ENCODE measurements around the gene ARSI. TPM values are rescaled to one million over a fixed set of nuclear protein-coding genes. Genes with fewer than 3 reads are reported as not detected.
A peak's percentile ranks its signal among the peaks of the same experiment; 100 is the strongest.

ARSI gene
- polyA plus RNA-seq, 10 donors, result 3.4 to 10.2 (median 6.1) TPM

GRCh38 chr5:150247726-150248125, 55.0 kb downstream of the ARSI start:
- no peak for DNase-seq

- DNase-seq, result peak in 1 of 3 donors; percentile 28
Observed at GRCh38 chr5:150246835-150247234, 55.9 kb downstream of the ARSI start.

GRCh38 chr5:150246429-150246828, 56.3 kb downstream of the ARSI start:
- DNase-seq, result peak in 2 of 3 donors; percentile 15 to 18

Other genes with a start within 250 kb of the ARSI start
- gene CSF1R, start 216.4 kb downstream of the ARSI start, polyA plus RNA-seq (ENCODE audit: insufficient read length in 10 of 10), result 10 to 100 TPM; 23.4 to 36.4 (median 27.8) TPM
- gene PDGFRB, start 147.1 kb downstream of the ARSI start, polyA plus RNA-seq (ENCODE audit: insufficient read length in 10 of 10), result 100 to 1,000 TPM in 9 of 10 donors, 10 to 100 TPM in 1; 89.2 to 173 (median 143) TPM
- under 1 TPM in 7 of 10 donors, not detected in 3; 0.13 to 0.63 (median 0.24) TPM for gene CDX1, start 136.1 kb downstream of the ARSI start, polyA plus RNA-seq (ENCODE audit: insufficient read length in 10 of 10)
- gene SLC6A7, start 112.8 kb downstream of the ARSI start, polyA plus RNA-seq (ENCODE audit: insufficient read length in 10 of 10), result 1 to 10 TPM in 1 of 10 donors, under 1 TPM in 9; 0.15 to 1.7 (median 0.41) TPM
- gene CAMK2A, start 13.1 kb downstream of the ARSI start, polyA plus RNA-seq (ENCODE audit: insufficient read length in 10 of 10), result 10 to 100 TPM; 32.6 to 93.3 (median 67.5) TPM
- 10 to 100 TPM; 15.8 to 24.8 (median 17.9) TPM for gene TCOF1, start 54.8 kb upstream of the ARSI start, polyA plus RNA-seq (ENCODE audit: insufficient read length in 10 of 10)
- gene CD74, start 110.0 kb upstream of the ARSI start, polyA plus RNA-seq (ENCODE audit: insufficient read length in 10 of 10), result 100 to 1,000 TPM in 1 of 10 donors, 10 to 100 TPM in 9; 47.7 to 102 (median 77.2) TPM
- 1,000 to 10,000 TPM; 2,435 to 3,051 (median 2,763) TPM for gene RPS14, start 146.8 kb upstream of the ARSI start, polyA plus RNA-seq (ENCODE audit: insufficient read length in 10 of 10)
- gene NDST1, start 205.2 kb upstream of the ARSI start, polyA plus RNA-seq (ENCODE audit: insufficient read length in 10 of 10), result 10 to 100 TPM; 42.6 to 60.1 (median 49.6) TPM

All from muscle of back (tissue), 11 donors.